Measurements from ENCODE around the gene NOL12.
"Not testable (repeated sequence)": the region's sequence is repeated elsewhere in the genome, so short reads cannot be mapped to it uniquely, and the experiment has no call there.

The NOL12 gene, protein sequence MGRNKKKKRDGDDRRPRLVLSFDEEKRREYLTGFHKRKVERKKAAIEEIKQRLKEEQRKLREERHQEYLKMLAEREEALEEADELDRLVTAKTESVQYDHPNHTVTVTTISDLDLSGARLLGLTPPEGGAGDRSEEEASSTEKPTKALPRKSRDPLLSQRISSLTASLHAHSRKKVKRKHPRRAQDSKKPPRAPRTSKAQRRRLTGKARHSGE

DNA sequence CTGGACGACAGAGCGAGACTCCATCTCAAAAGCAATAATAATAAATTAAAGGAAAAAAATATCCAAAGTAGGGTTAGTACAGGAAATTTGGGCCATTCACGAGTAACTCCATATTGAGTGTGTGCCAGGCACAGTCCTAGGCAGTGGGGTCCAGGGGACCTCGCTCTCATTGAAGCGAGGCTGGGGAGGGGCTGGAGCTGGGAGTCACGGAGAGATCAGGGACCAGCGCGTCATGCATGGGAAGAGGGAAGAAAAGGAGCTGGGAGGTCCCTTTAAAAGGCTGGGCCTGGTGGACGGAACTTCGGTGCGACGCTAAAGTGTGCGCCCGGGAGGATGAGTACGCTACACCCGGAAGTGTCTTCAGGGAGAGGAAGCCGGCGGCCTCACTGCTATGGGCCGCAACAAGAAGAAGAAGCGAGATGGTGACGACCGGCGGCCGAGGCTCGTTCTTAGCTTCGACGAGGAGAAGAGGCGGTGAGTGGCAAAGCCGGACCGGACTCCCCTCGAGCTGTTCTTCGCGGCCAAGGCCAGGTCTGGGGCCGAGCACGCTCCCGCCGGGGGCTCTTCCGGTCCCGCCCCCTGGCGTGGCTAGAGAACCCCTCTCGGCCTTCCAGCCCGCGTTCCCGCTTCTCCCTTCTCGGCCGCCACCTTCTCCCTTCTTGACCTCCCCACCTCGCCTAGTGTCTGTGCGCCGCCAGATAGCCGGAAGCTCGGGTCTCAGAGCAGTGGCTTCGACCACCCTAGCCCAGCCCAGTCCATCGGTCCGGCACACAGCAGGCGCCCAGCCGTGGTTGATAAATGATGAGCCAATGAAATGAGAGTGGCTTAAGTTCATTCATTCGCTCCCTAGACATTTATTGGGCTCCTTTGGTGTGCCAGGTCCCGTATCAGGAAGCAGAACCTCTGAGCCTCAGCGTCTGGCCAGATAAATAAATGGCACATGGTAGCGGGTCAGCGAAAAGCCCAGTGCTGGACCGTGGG lies at the start of gene NOL12:
Gene NOL12, plus strand, starts transcription at position 342 of the 981 bp plus-strand sequence. Its CDS starts 50 bp downstream, at position 392.
- DNase-seq: peak; percentile 91

DNA sequence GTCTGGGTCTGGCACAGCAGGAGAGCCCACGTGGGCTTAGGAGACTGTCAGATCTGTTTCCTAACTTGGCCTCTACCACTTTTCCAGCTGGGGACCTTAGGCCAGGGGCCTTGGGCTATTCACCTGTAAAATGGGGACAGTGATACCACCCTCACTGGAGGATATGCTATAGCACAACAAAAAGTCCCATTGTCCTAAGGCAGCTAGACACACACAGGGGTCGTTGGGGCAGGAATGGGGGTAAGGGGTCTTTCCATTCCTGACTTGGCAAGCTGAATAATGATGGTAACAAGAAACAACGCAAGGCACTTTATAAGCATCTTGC lies 49.2 kb upstream of the NOL12 start:
- no peak for DNase-seq

DNA sequence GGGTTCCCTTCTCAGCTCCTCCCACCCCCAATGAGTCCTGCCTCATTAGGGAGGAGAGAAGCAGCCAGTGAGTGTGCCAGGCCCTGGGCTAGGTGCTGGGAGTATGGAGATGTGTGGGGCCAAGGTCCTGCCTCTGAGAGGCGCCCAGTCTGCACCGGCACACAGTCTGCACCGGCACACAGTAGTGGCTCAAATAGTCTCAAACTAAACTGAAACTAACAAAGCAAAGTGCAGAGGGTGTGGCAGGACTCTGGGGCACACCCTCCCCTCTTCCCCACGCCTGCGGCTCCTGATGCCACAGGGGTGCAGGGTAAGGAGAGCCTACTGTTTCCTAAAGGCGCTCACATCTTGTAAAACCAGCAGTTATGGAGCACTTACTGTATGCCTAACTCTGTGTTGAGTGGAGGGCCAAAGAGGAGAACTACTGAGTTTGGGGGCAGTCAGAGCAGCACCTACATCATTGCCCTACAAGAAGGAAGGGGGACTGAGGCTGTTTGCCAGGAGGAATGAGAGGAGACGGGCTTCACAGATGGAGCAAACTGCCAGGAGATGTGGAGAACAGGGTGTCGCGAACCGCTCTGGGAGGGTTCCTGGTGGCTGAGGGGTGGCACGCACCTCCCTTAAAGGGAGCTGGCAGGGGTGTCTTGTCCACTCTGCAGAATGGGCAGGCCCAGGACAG lies 47.6 kb upstream of the NOL12 start:
- DNase-seq: peak; percentile 36

DNA sequence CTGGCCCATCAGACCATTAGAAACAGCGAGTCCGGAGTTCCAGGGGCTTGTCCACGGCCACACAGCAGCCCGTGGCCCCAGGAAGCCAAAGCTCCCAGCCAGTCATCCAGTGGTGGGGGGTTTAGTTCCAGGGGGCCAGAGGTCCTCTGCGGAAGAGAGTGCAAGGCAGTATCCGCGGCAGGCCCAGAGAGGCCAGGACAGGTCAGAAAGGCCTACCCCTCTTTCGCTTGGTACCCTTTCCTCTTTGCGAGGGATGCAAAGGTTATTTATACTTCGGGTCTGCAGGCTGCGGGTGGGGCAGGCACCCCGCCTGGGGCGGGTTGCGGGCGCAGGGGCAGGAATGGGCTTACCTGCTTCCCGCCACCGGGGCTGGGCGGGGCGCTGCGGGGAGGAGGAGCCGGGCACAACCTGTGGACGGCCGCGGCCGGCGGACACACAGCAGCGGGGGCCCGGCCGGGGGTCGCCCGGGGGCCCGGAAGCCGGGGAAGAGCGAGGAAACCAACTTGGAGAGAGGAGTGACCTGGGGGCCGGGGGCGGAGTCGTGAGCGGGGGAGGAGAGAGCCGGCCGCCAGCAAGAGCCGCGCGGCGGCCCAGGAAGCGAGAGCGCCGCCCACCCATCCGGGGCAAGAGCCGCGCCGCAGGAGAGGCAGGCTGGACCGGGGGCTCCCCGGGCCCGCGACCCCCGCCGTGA lies 46.9 kb upstream of the NOL12 start, which contains the start of gene SH3BP1:
Gene SH3BP1, plus strand, starts transcription at position 600 of the 691 bp plus-strand sequence. CDS start 119 bp downstream, outside the sequence.
- DNase-seq: peak; percentile 73

DNA sequence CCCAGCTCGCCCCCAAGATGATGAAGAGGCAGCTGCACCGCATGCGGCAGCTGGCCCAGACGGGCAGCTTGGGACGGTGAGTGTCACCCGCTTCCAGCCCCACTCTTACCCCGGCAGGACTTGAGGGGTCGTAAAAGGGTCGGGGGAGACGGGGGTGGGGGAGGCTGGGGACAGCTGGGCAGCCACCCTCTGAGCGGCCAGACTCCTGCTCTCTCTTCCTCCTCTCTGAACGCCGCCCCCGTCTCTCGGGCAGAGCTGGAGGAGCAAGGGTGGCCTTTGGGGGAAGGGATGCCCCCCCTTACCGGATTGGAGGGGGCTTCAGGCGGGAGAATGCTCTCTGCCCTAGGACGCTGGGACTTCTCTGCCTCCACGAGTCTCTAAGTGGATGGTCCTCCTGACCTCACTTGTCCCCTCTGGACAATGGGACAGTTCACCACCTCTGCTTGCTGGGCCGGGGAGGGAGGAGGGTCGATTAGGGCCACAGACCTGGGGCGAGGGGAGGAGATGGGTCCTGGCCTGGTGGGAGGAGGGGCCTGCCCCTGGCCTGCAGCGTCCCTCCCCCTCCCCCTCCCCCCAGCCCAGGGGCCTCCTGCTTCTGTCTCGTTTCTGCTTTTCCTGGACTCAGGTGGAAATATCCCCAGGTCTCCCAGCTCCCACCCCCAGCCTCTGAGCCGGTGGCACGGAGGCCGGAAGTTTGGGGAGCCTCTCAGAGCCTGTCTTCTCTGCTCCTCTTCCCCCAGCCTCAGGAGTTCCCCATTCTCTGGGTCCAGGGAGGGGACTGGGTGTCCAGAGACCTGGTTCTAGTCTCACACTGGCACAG lies 46.2 kb upstream of the NOL12 start:
- DNase-seq: peak; percentile 34

DNA sequence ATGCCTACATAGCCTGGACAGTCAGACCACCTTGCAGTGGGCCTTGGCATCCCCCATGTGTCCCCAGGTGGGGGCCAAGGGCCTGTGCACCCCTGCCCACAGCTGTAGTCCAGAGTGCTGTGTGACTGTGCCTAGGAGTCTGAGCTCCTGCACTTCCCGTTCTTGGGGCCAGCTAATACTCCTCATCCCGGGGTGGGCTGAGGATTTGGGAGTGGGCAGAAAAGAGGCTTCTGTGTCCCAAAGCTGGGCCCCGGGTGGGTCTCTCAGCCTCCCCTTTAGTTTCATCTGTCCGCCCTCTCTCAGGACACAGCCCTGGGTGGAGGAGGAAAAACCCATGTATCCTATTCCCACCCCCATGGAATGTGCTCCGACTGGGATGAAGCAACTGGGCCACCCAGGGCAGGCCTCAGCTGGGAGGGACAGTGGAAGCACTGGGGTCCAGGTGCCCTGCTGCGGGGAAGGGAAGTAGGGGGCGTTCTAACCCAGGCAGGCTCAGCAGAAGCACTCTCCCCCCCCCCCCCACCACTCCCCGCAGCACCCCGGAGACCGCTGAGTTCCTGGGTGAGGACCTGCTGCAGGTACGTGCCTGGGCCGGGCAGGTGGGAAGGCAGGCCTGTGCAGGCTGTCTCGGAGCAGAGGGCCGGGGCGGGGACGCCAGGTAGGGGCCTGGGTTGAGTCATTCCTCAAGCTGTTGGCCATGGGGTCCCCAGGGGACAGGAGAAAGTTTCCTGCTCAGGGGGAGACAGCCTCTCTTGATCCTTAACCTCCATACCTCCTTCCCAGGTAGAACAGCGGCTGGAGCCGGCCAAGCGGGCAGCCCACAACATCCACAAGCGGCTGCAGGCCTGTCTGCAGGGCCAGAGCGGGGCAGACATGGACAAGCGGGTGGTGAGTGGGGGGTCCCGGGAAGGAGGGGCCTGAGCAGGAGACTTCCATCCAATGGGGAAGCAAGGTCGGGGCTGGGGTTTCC lies 45.3 kb upstream of the NOL12 start:
- no peak for DNase-seq

DNA sequence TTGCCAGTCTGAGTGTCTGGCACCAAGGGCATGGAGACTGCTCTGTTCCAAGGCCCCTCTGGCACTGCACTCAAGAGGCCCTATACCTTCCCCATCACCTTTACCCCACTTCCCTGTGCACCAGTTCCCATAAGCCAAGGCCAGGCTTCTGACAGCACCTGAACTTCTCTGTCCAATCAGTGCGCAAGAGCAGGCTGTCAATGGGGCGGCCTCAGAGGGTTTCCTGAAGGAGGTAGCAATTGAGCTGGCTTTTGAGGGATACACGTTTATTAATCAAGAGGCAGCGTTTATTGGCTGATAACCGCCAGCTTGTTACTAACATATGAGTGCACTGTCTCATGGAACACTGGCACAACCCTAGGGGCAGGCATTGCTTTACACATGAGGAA lies 44.6 kb upstream of the NOL12 start:
- DNase-seq: peak; percentile 24

DNA sequence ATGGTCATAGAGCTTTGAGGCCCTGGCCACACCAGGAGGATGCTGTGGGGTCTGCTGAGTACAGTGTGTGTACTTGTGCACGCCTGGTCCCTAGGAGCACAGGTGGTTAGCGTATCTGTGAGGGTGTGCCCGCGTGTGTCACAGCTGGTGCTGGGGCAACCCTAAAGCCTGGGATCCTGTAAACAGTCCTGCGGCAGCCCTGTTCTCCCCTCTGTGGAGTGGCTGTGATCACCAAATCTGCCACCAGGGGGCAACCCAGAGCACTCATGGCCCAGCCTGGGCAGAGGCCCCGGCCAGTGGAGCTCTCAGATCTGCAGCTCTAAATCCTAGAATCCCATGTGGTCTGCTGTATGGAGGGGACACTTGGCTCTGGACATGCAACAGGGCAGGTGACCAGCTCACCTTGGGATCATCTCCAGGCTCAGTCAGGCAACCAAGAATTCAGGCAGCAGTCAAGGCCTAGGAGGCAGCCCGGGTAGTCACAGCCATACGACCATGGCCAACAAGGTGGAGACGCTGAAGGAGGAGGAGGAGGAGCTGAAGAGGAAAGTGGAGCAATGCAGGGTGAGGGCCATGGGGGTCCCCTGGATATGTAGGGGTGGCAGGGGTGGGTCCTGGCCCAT lies 42.8 kb upstream of the NOL12 start:
- peak; percentile 89 for DNase-seq

DNA sequence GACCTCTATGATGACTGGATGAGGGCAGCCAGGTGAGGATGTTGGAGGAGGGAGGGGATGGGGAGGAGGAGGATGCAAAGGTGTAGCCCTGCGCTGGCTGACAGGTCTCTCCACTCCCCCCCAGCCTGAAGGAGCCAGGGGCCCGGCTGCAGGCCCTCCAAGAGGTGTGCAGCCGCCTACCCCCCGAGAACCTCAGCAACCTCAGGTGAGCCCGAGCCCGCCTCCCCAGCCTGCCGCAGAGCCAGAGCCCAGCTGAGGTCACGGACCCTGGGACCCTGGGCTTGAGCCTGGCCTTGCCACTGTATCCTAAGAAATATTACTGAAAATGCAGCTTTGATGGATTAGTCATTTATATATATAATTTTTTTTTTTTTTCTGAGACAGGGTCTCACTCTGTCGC lies 38.8 kb upstream of the NOL12 start:
- no peak for DNase-seq

DNA sequence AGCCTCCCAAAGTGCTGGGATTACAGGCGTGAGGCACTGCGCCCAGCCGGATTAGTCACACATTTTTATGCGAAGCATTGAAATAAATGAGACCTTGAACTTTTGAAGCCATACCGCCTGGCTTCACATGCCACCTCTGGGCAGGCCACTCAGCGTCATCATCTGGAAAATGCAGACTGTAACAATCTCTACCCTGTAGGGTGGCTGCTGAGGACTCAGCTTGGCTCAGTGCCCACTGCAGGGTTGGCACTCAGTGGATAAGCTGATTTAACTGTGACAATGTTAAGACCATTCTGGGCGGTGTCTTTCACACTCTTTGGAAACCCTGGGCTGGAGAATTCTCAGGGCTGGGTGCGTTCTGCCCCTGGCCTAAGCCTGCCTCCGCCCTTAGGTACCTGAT lies 38.2 kb upstream of the NOL12 start:
- DNase-seq: no peak

DNA sequence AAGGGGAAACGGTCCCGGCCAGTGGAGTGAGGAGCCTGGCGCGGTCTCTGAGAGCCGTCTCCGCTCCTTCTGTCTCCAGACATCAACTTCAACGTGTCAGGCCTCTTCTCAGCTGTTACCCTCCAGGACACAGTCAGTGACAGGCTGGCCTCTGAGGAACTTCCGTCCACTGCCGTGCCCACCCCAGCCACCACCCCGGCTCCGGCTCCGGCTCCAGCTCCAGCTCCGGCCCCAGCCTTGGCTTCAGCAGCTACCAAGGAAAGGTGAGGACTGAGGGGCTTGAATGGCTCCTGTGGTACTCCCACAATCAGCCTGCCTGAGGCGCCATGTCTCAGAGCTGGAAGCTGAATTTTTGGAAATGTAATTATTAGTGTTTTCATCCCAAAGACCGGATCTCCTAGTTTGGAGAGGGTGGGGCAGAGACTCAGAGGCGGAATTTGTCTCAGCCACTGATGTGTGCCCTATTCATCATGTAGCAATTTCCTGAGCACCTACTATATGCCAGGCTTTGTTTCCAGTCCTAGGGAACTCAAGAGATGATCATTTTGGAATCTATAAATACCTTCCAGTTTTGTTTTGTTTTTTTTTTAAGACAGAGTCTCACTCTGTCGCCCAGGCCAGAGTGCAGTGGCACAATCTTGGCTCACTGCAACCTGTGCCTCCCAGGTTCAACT lies 35.5 kb upstream of the NOL12 start:
- DNase-seq: no peak

DNA sequence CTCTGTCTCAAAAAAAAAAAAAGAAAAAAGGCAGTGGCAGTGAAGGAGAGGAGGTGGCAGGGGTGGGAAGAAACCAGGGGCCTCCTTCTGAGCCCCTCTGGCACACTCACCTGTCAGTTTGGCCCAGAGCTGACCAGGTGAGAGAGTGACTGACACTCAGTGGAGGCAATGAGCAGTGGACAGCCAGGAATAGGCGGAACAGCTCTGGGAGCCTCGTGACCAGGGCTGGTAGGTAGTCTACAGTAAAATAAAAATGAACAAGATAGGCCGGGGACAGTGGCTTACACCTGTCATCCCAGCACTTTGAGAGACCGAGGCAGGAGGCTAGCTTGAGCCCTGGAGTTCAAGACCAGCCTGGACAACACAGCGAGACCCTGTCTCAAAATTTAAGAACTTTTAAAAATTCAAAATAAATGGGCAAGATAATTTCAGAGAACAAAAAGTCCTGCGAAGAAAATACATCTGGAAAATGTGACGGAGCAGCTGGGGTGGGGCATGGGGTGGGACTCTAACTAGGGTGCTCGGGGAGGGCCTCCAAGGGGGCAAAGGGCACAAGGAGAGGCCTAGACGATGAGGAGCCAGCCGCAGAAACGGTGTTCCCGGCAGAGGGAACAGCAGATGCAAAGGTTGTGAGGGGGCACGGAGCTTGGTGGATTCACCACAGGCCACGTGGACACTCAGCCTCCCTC lies 31.4 kb upstream of the NOL12 start:
- no peak for DNase-seq

DNA sequence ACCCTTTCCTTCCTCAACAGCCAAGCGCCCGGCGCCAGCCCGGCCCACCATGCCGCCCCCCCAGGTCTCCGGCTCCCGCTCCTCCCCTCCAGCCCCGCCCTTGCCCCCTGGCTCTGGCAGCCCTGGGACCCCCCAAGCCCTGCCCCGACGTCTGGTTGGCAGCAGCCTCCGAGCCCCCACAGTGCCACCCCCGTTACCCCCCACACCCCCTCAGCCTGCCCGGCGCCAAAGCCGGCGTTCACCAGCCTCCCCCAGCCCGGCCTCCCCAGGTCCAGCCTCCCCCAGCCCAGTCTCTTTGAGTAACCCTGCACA lies 30.9 kb upstream of the NOL12 start:
- DNase-seq: no peak

DNA sequence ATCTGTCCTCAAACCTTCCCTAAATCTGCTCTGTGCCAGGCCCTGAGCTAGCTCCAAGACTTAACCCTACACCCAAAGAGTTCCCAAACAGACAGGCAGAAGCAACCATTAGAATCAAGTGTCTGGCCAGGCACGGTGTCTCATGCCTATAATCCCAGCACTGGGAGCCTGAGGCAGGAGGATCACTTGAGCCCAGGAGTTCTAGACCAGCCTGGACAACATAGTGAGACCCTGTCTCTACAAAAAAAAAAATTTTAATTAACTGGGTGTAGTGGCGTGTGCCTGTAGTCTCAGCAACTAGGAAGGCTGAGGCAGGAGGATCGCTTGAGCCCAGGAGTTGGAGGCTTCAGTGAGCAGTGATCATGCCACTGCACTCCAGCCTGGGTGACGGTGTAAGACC lies 29.6 kb upstream of the NOL12 start:
- DNase-seq: not testable (repeated sequence)

DNA sequence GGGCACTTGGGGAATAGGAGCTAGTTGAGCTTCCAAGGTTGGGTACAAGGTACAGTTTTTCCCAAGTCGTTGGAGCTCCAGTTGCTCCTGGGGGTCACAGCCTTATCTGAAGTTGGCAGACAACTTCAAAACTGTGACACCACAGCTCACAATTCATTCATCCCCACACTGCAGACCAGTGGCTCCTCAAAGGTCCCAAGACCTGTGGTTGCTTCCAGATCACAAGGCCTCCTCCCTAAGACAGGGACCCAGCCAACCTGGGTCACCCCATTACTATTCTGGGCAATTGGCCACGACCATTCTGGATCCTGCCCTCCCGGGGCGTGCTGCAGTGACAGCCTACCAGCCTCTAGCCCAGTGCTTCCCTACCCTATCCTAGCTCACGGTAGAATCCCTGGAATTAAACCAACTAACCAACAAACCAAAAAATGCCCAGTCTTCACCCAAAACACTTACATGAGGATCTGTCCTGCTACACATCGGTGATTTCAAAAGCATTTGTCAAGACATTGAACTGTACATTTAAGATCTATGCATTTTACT lies 28.5 kb upstream of the NOL12 start:
- no peak for DNase-seq

DNA sequence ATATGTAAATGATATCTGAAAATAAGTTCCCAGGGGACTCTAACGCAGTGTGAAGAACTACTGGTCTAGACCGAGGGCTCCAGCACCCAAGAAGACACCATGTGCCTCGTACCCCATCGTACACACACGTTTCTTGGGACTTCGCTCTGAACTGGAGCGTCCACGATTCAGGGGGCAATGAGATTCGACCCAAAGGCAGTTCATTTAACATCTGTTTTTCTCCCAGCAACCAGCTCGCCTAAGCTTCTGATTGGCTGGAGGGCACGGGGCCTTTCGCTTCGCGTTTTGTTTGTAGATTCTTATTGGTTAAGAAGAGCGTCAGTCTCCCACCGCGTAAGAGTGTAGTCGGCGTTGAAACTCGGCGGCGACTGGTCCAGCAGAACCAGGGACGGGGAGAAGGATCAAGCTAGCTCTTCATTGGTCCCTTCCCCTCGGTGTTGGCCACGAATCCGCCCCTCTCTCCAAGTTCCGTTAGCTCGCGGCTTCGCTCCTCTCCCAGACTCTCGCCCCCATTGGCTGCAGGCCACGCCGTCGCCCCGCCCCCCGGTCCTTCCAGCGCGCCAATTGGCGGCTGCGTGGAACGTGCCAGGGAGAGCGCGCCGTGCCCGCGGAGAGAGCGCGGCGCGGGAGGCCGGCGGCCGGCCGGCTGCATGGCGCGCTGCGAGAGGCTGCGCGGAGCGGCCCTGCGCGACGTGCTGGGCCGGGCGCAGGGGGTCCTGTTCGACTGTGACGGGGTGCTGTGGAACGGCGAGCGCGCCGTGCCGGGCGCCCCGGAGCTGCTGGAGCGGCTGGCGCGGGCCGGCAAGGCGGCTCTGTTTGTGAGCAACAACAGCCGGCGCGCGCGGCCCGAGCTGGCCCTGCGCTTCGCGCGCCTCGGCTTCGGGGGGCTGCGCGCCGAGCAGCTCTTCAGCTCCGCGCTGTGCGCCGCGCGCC lies 27.7 kb upstream of the NOL12 start, which contains the start of gene PDXP:
Gene PDXP, plus strand, starts transcription at position 591 of the 933 bp plus-strand sequence. Its CDS starts 60 bp downstream, at position 651.
- peak; percentile 100 for DNase-seq

DNA sequence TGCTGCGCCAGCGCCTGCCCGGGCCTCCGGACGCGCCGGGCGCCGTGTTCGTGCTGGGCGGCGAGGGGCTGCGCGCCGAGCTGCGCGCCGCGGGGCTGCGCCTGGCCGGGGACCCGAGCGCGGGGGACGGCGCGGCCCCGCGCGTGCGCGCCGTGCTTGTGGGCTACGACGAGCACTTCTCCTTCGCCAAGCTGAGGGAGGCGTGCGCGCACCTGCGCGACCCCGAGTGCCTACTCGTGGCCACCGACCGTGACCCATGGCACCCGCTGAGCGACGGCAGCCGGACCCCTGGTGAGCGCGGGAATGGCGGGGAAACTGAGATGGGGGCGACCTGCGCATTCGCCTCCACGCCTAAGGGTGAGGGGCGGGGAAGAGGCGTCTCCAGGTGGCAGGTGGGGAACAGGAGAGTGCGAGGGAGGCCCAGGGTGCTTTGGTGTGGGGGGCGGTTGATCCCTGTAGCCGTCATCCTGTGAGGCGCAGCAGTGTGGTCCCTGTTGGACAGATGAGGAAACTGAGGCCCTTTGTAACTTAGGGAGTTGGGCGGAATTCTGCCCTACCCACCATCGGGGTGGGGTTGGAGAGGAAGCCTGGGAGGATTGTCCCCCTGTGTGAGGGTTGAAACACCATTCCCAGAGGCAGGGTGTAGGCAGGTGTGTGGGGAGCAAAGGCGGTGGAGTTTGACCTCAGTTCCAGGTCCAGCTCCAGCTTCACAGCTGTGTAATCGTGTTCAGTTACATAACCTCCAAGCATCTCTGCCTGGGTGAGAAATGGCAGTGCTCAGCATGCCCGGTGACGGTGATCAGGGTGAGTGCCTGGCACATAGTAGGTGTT lies 26.9 kb upstream of the NOL12 start:
- DNase-seq: no peak

Data from femur (tissue), 1 donor.